ENCODE data around the gene LGALS13.

LGALS13 gene

GRCh38 chr19:39602224-39602623, at the start of gene LGALS13:
Gene LGALS13 (plus strand): TSS chr19:39602524. CDS start chr19:39602569, 45 bp downstream.
- in situ Hi-C loops (cut with MboI; ENCODE audit: low sequenced_read_pairs), result no loop called here

- in situ Hi-C loops (cut with MboI; ENCODE audit: low sequenced_read_pairs), result no loop called here
Observed at GRCh38 chr19:39553082-39553652, 49.2 kb upstream of the LGALS13 start.

- in situ Hi-C loops (cut with MboI; ENCODE audit: low sequenced_read_pairs), result no loop called here
Observed at GRCh38 chr19:39554701-39555311, 47.5 kb upstream of the LGALS13 start.

GRCh38 chr19:39555883-39556282, 46.4 kb upstream of the LGALS13 start:
- in situ Hi-C loops (cut with MboI; ENCODE audit: low sequenced_read_pairs), result no loop called here

- in situ Hi-C loops (cut with MboI; ENCODE audit: low sequenced_read_pairs), result no loop called here
Observed at GRCh38 chr19:39557811-39558623, 44.3 kb upstream of the LGALS13 start.

- in situ Hi-C loops (cut with MboI; ENCODE audit: low sequenced_read_pairs), result no loop called here
Observed at GRCh38 chr19:39558624-39559117, 43.7 kb upstream of the LGALS13 start.

GRCh38 chr19:39563408-39563807, 38.9 kb upstream of the LGALS13 start:
- in situ Hi-C loops (cut with MboI; ENCODE audit: low sequenced_read_pairs), result no loop called here

GRCh38 chr19:39566064-39566463, 36.3 kb upstream of the LGALS13 start:
- in situ Hi-C loops (cut with MboI; ENCODE audit: low sequenced_read_pairs), result no loop called here

- in situ Hi-C loops (cut with MboI; ENCODE audit: low sequenced_read_pairs), result no loop called here
Observed at GRCh38 chr19:39568604-39569003, 33.7 kb upstream of the LGALS13 start.

GRCh38 chr19:39582442-39582841, 19.9 kb upstream of the LGALS13 start:
- in situ Hi-C loops (cut with MboI; ENCODE audit: low sequenced_read_pairs), result no loop called here

- in situ Hi-C loops (cut with MboI; ENCODE audit: low sequenced_read_pairs), result no loop called here
Observed at GRCh38 chr19:39582891-39583625, 19.3 kb upstream of the LGALS13 start.

GRCh38 chr19:39587496-39587895, 14.8 kb upstream of the LGALS13 start:
- in situ Hi-C loops (cut with MboI; ENCODE audit: low sequenced_read_pairs), result no loop called here

- in situ Hi-C loops (cut with MboI; ENCODE audit: low sequenced_read_pairs), result no loop called here
Observed at GRCh38 chr19:39588066-39588465, 14.3 kb upstream of the LGALS13 start.

GRCh38 chr19:39590265-39590664, 12.1 kb upstream of the LGALS13 start:
- in situ Hi-C loops (cut with MboI; ENCODE audit: low sequenced_read_pairs), result no loop called here

GRCh38 chr19:39592381-39592780, 9.9 kb upstream of the LGALS13 start:
- in situ Hi-C loops (cut with MboI; ENCODE audit: low sequenced_read_pairs), result no loop called here

GRCh38 chr19:39595950-39596349, 6.4 kb upstream of the LGALS13 start:
- in situ Hi-C loops (cut with MboI; ENCODE audit: low sequenced_read_pairs), result no loop called here

GRCh38 chr19:39596911-39597310, 5.4 kb upstream of the LGALS13 start:
- in situ Hi-C loops (cut with MboI; ENCODE audit: low sequenced_read_pairs), result no loop called here

- in situ Hi-C loops (cut with MboI; ENCODE audit: low sequenced_read_pairs), result no loop called here
Observed at GRCh38 chr19:39599116-39599515, 3.2 kb upstream of the LGALS13 start.

GRCh38 chr19:39603825-39604224, 1.5 kb downstream of the LGALS13 start:
- in situ Hi-C loops (cut with MboI; ENCODE audit: low sequenced_read_pairs), result no loop called here

GRCh38 chr19:39607021-39607420, 4.7 kb downstream of the LGALS13 start:
- in situ Hi-C loops (cut with MboI; ENCODE audit: low sequenced_read_pairs), result no loop called here

- in situ Hi-C loops (cut with MboI; ENCODE audit: low sequenced_read_pairs), result no loop called here
Observed at GRCh38 chr19:39607561-39607960, 5.2 kb downstream of the LGALS13 start.
